ENCODE results near the gene PTPN23.

Gene PTPN23

DNA sequence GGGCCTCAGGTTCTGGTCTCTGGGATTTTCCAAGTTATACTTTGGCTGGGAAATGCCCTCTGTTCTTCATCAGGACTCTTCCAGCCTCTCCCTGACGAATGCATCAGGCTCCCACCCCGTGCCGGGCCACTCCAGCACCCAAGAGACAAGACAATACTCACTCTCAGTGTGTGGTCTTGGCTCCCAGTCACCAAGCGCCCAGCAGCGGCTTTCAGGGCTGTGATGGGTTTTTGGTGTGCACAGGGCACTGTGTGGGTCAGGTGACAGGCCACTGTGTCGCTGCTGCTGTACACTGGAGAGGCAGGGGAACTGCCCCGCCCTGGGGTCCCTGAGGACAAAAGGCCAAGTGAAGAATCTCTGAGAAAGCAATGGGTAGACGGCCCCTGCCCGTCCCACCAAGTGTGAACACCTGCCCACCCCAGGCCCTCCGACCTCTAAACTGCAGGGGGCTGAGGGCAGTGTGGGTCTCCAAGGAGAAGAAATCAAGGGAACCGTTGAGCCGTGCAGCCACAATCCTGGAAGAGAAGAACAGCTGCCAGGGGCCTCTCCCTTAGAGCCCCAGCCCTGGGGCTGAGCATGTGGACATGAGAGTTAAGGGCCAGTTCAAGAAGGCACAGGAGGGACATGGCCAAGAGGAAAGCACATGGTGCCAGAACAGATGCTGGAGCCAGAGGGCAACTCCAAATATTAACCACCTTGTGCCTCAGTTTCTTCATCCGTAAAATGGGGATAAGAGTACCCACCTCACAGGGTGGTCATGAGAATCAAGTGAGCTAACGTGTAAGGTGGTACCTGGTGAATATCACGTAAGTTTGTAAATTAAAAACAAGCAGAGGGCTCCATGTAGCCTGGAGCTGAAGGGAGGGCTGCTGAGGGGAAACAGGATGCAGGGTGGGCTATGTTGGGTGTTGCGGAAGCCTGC, 34.1 kb downstream of the PTPN23 start:
- no peak for DNase-seq
- H3K36me3 Mint-ChIP-seq (ENCODE audit: low read depth) = peaks cover 76% of the 10 kb centered on the region
- no peaks in the 10 kb centered on the region for H3K9me3 Mint-ChIP-seq
- H3K27ac Mint-ChIP-seq = peak overlapping the region; percentile 53
- H3K4me3 Mint-ChIP-seq = no peak overlapping the region
- H3K4me1 Mint-ChIP-seq (ENCODE audit: low read depth) = no peaks in the 10 kb centered on the region
- H3K27me3 Mint-ChIP-seq = no peaks in the 10 kb centered on the region

DNA sequence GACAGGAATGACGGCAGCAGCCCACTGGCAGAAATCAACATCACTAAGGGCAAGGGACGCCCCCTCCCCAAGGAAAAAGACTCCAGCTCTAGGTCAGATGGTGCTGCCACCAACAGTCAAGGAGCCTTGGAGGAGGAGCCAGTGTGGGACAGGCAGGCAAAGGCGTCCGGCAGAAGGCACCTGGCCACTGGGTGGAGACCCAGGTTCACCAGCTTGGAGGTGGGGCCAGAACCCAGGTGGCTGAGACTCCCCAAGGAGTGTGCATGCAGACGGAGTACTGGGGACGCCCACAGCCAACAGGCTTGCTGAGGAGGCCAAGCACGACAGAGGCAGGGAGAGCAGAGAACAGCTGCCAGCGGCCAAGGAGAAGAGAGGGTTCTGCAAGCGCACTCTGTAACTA, 35.2 kb downstream of the PTPN23 start:
- peak overlapping the region; percentile 53 for H3K27ac Mint-ChIP-seq
- H3K9me3 Mint-ChIP-seq = no peaks in the 10 kb centered on the region
- no peak overlapping the region for H3K4me3 Mint-ChIP-seq
- peaks cover 4% of the 10 kb centered on the region for H3K4me1 Mint-ChIP-seq (ENCODE audit: low read depth)
- H3K36me3 Mint-ChIP-seq (ENCODE audit: low read depth) = peaks cover 81% of the 10 kb centered on the region
- H3K27me3 Mint-ChIP-seq = no peaks in the 10 kb centered on the region
- DNase-seq = no peak

DNA sequence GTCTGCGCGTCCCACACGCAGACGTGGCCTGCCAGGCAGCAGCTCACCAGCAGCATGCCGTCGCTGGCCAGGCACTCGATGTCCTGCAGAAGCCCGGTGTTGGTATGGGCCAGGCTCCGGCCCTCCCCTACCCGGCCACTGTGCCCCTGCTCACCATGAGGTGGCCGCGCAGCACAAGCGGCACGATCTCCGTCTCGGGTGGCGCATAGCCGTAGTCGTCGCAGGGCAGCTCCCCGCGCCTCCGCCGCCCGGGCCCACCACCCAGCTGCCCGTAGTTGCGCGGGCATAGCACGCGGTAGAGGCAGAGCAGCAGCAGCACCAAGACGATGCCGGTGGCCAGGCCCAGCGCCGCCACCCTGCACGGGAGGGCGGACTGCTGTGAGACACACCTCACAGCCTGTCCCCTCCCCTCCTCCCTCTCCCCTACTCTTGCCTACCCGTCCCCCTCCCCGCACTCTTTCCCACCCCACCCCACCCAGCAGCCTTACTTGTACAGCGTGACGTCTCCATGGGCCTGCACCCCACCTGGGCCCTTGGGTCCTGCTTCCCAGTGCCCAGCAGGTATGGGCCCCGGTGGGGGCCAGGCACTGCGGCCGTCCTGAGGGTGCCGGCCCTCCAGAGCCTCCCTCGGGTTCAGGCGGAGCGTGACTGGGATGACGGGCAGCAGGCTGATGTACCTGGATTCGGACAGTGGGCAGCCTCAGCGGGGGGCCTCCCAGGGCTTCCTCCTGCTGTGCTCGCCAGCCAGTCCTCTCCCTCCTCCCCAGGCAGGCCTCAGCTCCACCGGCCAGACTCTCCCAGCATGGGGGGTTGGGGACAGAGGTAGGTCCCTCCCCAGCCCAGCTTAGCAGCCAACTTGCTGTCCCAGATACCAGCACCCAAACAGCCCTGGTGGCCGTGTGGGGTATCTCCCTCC, 37.6 kb downstream of the PTPN23 start:
- peaks cover 23% of the 10 kb centered on the region for H3K4me1 Mint-ChIP-seq (ENCODE audit: low read depth)
- peaks cover 80% of the 10 kb centered on the region for H3K36me3 Mint-ChIP-seq (ENCODE audit: low read depth)
- H3K4me3 Mint-ChIP-seq = no peak overlapping the region
- H3K27me3 Mint-ChIP-seq = no peaks in the 10 kb centered on the region
- no peaks in the 10 kb centered on the region for H3K9me3 Mint-ChIP-seq
- peak overlapping the region; percentile 87 for H3K27ac Mint-ChIP-seq
- DNase-seq = peak; percentile 37

DNA sequence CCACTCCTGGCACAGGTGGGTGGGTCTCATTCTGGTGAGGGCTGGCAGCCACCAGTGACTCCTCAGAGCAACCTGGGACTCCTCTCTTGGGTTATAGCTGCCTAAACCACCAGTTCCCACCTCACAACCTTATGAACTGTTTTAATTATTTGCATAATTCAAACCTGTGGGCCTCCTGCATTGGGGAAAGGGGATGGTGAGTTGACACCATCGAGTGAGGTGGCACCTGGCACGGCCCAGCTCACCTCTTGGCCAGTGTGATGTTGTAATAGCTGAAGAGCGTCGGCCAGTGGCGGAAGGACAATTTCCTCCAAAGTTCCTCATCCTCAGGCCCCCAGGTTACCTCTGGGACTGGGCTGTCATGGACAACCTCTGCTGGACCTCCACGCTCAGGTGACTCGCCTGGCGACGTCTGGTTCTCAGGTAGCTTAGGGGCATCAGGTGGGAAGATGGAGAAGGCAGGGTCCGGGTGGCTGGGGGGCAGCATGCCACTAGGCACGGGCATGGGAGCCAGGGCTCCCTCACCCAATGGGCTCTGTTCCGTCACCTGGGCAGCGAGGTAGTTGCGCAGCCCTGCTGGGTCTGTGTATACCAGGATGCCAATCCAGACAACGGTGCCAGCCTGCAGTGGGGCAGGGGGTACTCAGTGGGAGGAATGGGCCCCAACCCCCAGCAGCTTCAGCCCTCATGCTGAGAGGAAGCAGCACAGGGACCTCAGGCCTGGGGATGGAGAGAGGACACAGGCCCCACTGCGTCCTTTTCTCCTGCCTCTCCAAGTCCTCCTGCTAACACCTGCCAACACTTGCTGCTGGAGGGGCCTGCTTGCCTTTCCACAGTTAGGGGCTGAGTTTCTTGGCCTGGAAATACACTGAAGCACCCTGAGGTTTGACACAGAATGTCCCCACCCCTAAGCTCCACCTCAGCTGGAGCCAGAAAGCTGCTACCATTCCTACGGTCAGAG, 38.5 kb downstream of the PTPN23 start:
- H3K27me3 Mint-ChIP-seq = no peaks in the 10 kb centered on the region
- H3K27ac Mint-ChIP-seq = peak overlapping the region; percentile 87
- H3K36me3 Mint-ChIP-seq (ENCODE audit: low read depth) = peaks cover 74% of the 10 kb centered on the region
- no peaks in the 10 kb centered on the region for H3K9me3 Mint-ChIP-seq
- peaks cover 23% of the 10 kb centered on the region for H3K4me1 Mint-ChIP-seq (ENCODE audit: low read depth)
- DNase-seq = no peak
- H3K4me3 Mint-ChIP-seq = no peak overlapping the region

- peak overlapping the region; percentile 77 for H3K27ac Mint-ChIP-seq
- peaks cover 73% of the 10 kb centered on the region for H3K36me3 Mint-ChIP-seq (ENCODE audit: low read depth)
Observed at GRCh38 chr3:47420044-47420430, 39.2 kb downstream of the PTPN23 start.

GRCh38 chr3:47420511-47421484, 40.0 kb downstream of the PTPN23 start:
- peak; percentile 91 for DNase-seq
- peaks cover 72% of the 10 kb centered on the region for H3K36me3 Mint-ChIP-seq (ENCODE audit: low read depth)
- peaks cover 23% of the 10 kb centered on the region for H3K4me1 Mint-ChIP-seq (ENCODE audit: low read depth)
- no peaks in the 10 kb centered on the region for H3K9me3 Mint-ChIP-seq
- peak overlapping the region; percentile 99 for H3K27ac Mint-ChIP-seq
- peak overlapping the region; percentile 71 for H3K4me3 Mint-ChIP-seq
- no peaks in the 10 kb centered on the region for H3K27me3 Mint-ChIP-seq

More at GRCh38 chr3:47420044-47420430, 39.2 kb downstream of the PTPN23 start:
- DNase-seq = no peak
- Mint-ChIP-seq H3K27me3 (no peaks in the 10 kb centered on the region), H3K9me3 (no peaks in the 10 kb centered on the region), H3K4me3 (no peak overlapping the region), H3K4me1 (ENCODE audit: low read depth) (peaks cover 23% of the 10 kb centered on the region)

DNA sequence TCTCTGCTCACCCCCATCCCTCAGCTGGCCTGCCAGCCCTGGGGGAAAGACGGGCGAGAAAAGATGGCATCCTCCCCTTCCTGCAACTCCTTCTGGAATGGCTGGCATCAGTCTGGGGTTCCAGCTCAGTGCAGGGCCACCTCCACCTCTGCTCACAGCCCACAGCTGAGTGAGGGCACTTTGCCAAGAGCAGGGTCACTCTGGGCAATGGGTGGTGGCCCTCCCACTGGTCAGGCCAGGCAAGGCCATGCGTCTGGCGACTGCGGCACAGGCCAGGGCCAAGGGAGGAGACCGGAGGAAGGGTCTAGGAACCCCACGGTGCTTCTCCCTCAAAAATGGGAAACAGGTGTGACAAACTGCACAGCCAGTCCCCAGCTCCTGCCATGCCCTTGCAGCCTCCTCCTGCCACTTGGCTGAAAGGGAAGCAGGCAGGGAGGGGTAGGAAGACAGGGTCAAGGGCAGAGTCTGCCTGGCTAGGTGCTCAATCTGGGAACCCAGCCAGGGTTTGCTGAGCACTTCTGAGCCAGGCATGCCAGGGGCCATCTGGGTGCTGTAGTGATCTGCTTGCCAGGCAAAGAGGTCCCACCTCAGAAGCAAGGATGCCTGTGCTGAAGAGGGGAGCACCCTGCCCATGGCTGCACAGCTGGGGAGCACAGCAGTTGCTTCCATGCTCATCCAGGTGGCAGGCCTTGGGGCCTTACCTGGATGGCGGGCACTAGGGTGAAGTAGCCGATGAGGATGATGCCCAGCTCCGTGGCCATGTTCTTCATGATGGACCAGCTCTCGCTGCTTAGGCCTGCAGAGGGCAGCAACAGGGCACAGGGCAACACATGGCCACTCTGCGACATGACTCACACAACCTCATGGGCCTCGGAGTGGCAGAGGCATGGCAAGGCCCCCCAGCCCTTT, 41.2 kb downstream of the PTPN23 start:
- Mint-ChIP-seq H3K27me3 (no peaks in the 10 kb centered on the region), H3K4me3 (no peak overlapping the region), H3K27ac (peak overlapping the region; percentile 99), H3K9me3 (no peaks in the 10 kb centered on the region), H3K4me1 (ENCODE audit: low read depth) (peaks cover 23% of the 10 kb centered on the region), H3K36me3 (ENCODE audit: low read depth) (peaks cover 71% of the 10 kb centered on the region)
- peak; percentile 54 for DNase-seq

GRCh38 chr3:47422743-47423142, 41.9 kb downstream of the PTPN23 start:
- no peaks in the 10 kb centered on the region for H3K27me3 Mint-ChIP-seq
- no peaks in the 10 kb centered on the region for H3K9me3 Mint-ChIP-seq
- peaks cover 23% of the 10 kb centered on the region for H3K4me1 Mint-ChIP-seq (ENCODE audit: low read depth)
- DNase-seq = no peak
- H3K36me3 Mint-ChIP-seq (ENCODE audit: low read depth) = peaks cover 75% of the 10 kb centered on the region
- peak overlapping the region; percentile 99 for H3K27ac Mint-ChIP-seq
- H3K4me3 Mint-ChIP-seq = no peak overlapping the region

DNA sequence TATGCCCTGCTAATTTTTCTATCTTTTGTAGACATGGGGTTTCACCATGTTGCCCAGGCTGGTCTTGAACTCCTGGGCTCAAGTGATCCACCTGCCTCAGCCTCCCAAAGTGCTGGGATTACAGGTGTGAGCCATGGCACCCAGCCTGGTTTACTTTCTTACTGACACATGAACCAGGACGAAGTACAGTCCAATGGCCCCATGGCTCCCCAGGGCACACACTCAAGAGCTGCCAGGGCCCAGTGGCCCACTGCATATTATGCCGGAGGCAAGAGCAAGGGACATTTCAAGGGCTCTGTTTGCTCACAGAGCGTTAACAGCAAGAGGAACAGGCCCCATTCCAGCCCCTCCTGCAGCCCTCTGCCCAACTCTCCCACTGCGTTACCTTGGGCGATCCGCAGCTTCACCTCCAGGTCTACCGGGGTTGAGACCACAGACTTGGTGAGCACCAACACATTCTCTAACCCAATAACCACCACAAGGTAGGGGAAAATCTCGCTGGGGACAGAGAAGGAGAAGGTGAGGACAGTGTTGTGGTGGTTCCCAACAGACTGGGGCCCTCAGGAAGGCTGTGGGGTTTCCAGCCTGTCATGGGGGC, 42.8 kb downstream of the PTPN23 start:
- Mint-ChIP-seq H3K4me1 (ENCODE audit: low read depth) (peaks cover 23% of the 10 kb centered on the region), H3K27ac (peak overlapping the region; percentile 99), H3K36me3 (ENCODE audit: low read depth) (peaks cover 84% of the 10 kb centered on the region), H3K27me3 (no peaks in the 10 kb centered on the region), H3K9me3 (no peaks in the 10 kb centered on the region), H3K4me3 (no peak overlapping the region)
- no peak for DNase-seq

GRCh38 chr3:47424434-47425382, 43.9 kb downstream of the PTPN23 start:
- H3K27me3 Mint-ChIP-seq = no peaks in the 10 kb centered on the region
- H3K9me3 Mint-ChIP-seq = no peaks in the 10 kb centered on the region
- DNase-seq = no peak
- H3K4me3 Mint-ChIP-seq = no peak overlapping the region
- peaks cover 81% of the 10 kb centered on the region for H3K36me3 Mint-ChIP-seq (ENCODE audit: low read depth)
- H3K4me1 Mint-ChIP-seq (ENCODE audit: low read depth) = peaks cover 23% of the 10 kb centered on the region
- H3K27ac Mint-ChIP-seq = peak overlapping the region; percentile 99

GRCh38 chr3:47425383-47425778, 44.6 kb downstream of the PTPN23 start:
- Mint-ChIP-seq H3K4me3 (no peak overlapping the region), H3K4me1 (ENCODE audit: low read depth) (peaks cover 23% of the 10 kb centered on the region), H3K36me3 (ENCODE audit: low read depth) (peaks cover 81% of the 10 kb centered on the region), H3K9me3 (no peaks in the 10 kb centered on the region), H3K27ac (no peak overlapping the region), H3K27me3 (no peaks in the 10 kb centered on the region)
- no peak for DNase-seq
